SHP77 (cell line): ENCODE measurements around the gene ZNF275.
"Not testable (repeated sequence)": the region's sequence is repeated elsewhere in the genome, so short reads cannot be mapped to it uniquely, and the experiment has no call there.

Experiments used
- DNase-seq, 2 experiments: peaks; one replicate each; lab custom pipeline; 2025; lab: John Stamatoyannopoulos, UW

The ZNF275 gene

GRCh38 chrX:153387987-153388721 is 54.2 kb downstream of the ZNF275 start:
- no peak for DNase-seq

GRCh38 chrX:153388722-153389459 is 54.9 kb downstream of the ZNF275 start:
- DNase-seq: no peak

- DNase-seq: not testable (repeated sequence)
Observed at GRCh38 chrX:153389460-153389768, 55.5 kb downstream of the ZNF275 start.

- no peak for DNase-seq
Observed at GRCh38 chrX:153392642-153393321, 58.8 kb downstream of the ZNF275 start.

- DNase-seq: no peak
Observed at GRCh38 chrX:153394612-153395011, 60.7 kb downstream of the ZNF275 start.

- no peak for DNase-seq
Observed at GRCh38 chrX:153395613-153396319, 61.8 kb downstream of the ZNF275 start.

GRCh38 chrX:153396320-153397195 is 62.6 kb downstream of the ZNF275 start:
- DNase-seq: no peak

- no peak for DNase-seq
Observed at GRCh38 chrX:153397256-153397960, 63.5 kb downstream of the ZNF275 start.

GRCh38 chrX:153398275-153398960 is 64.5 kb downstream of the ZNF275 start:
- DNase-seq: no peak

GRCh38 chrX:153400146-153401132 is 66.5 kb downstream of the ZNF275 start:
- DNase-seq: peak; percentile 2 to 21

- DNase-seq: no peak
Observed at GRCh38 chrX:153401133-153401764, 67.3 kb downstream of the ZNF275 start, which contains the start of gene PNMA6E. PNMA6E (minus strand) TSS chrX:153401350; CDS start chrX:153398849, 2,501 bp downstream.
